ENCODE measurements around the gene ADAMTSL1. TPM values are rescaled to one million over a fixed set of nuclear protein-coding genes. Genes with fewer than 3 reads are reported as not detected.

The ADAMTSL1 gene
- total RNA-seq, 1 experiment from 2014 or later = 0.94 TPM

- CTCF ChIA-PET = no interaction called here
- H3K4me3 Mint-ChIP-seq = no peak overlapping the region
- 0 out of 2 replicates have a peak, but pooled peaks cover 8% of the 10 kb centered on the region for H3K4me1 Mint-ChIP-seq
- no peak overlapping the region for H3K27ac Mint-ChIP-seq
- ATAC-seq (no peak), DNase-seq (ENCODE audit: low spot score) (no peak)
- POLR2A ChIA-PET = no interaction called here
- no peaks in the 10 kb centered on the region for H3K36me3 Mint-ChIP-seq
- H3K27me3 Mint-ChIP-seq (ENCODE audit: low read depth) = no peaks in the 10 kb centered on the region
- TF ChIP-seq HMGA2 (CRISPR knock-in tag; IDR thresholded peaks at IDR 0.05) (no peak), ATF3 (CRISPR knock-in tag; conservative IDR thresholded peaks at IDR 0.05) (no peak), E2F5 (CRISPR knock-in tag; IDR thresholded peaks at IDR 0.05) (no peak), AFF4 (CRISPR knock-in tag; IDR thresholded peaks at IDR 0.05; ENCODE audit: borderline replicate concordance) (no peak), RELA (CRISPR knock-in tag; IDR thresholded peaks at IDR 0.05; ENCODE audit: borderline replicate concordance) (no peak), GTF2I (CRISPR knock-in tag; conservative IDR thresholded peaks at IDR 0.05) (no peak), IRF2 (CRISPR knock-in tag; IDR thresholded peaks at IDR 0.05; ENCODE audit: borderline replicate concordance, low read depth) (no peak), PREB (CRISPR knock-in tag; IDR thresholded peaks at IDR 0.05; ENCODE audit: borderline replicate concordance) (no peak), ZNF232 (CRISPR knock-in tag; IDR thresholded peaks at IDR 0.05) (no peak), ZNF423 (CRISPR knock-in tag; IDR thresholded peaks at IDR 0.05) (no peak), ZBTB43 (CRISPR knock-in tag; IDR thresholded peaks at IDR 0.05) (no peak), JUN (CRISPR knock-in tag; IDR thresholded peaks at IDR 0.05) (no peak), SOX15 (CRISPR knock-in tag; IDR thresholded peaks at IDR 0.05) (no peak), NFATC4 (CRISPR knock-in tag; IDR thresholded peaks at IDR 0.05) (no peak), ZNF512 (CRISPR knock-in tag; IDR thresholded peaks at IDR 0.05; ENCODE audit: borderline replicate concordance) (no peak), ZNF425 (CRISPR knock-in tag; conservative IDR thresholded peaks at IDR 0.05) (no peak), OVOL2 (CRISPR knock-in tag; IDR thresholded peaks at IDR 0.05; ENCODE audit: borderline replicate concordance) (no peak), SMAD4 (CRISPR knock-in tag; IDR thresholded peaks at IDR 0.05) (no peak), TEAD4 (CRISPR knock-in tag; IDR thresholded peaks at IDR 0.05) (no peak)
- H3K9me3 Mint-ChIP-seq = no peaks in the 10 kb centered on the region
Measured at GRCh38 chr9:18488886-18489285, 14.9 kb downstream of the ADAMTSL1 start.
